AG09309 (cell line): Measurements from ENCODE around the gene ARRB2.

ENCODE experiments used
- DNase-seq: peaks from one replicate; pipeline ENCODE4 v3.0.0-alpha.2; 2010; ENCODE audit warnings: low read depth
- H3K4me3 ChIP-seq: 2 replicates; pipeline ENCODE4 v1.5.1; 2011; ENCODE audit warnings: mild to moderate bottlenecking, low read depth, low read length, moderate library complexity; ENCODE audit not compliant: control insufficient read depth
- CTCF ChIP-seq: IDR thresholded peaks from 2 replicates; pipeline ENCODE4 v1.5.1; 2011; ENCODE audit warnings: mild to moderate bottlenecking, low read depth, low read length, inconsistent platforms; ENCODE audit not compliant: insufficient read depth, control insufficient read depth; ENCODE audit errors: missing control alignments

ARRB2 gene

GRCh38 chr17:4747847-4748246 lies 37.4 kb downstream of the ARRB2 start:
- no peak overlapping the region for H3K4me3 ChIP-seq
- no peak for DNase-seq
- TF ChIP-seq CTCF: no peak

- H3K4me3 ChIP-seq: no peak overlapping the region
- TF ChIP-seq CTCF: no peak
These were observed 38.3 kb downstream of the ARRB2 start for GRCh38 chr17:4748686-4749085.

GRCh38 chr17:4750606-4751005 lies 40.2 kb downstream of the ARRB2 start:
- H3K4me3 ChIP-seq: no peak overlapping the region
- DNase-seq: no peak
- TF ChIP-seq CTCF: no peak

More at GRCh38 chr17:4748686-4749085, 38.3 kb downstream of the ARRB2 start:
- no peak for DNase-seq

GRCh38 chr17:4751932-4752331 lies 41.5 kb downstream of the ARRB2 start:
- TF ChIP-seq CTCF: no peak
- no peak overlapping the region for H3K4me3 ChIP-seq
- no peak for DNase-seq

GRCh38 chr17:4753392-4753791 lies 43.0 kb downstream of the ARRB2 start:
- no peak for DNase-seq
- TF ChIP-seq CTCF: no peak
- no peak overlapping the region for H3K4me3 ChIP-seq

GRCh38 chr17:4759776-4760236 lies 49.4 kb downstream of the ARRB2 start:
- no peak for TF ChIP-seq CTCF
- H3K4me3 ChIP-seq: no peak overlapping the region
- no peak for DNase-seq

- no peak for TF ChIP-seq CTCF
- H3K4me3 ChIP-seq: no peak overlapping the region
- DNase-seq: no peak
These were observed 54.2 kb downstream of the ARRB2 start for GRCh38 chr17:4764595-4764994.
